GM21381 (cell line): ENCODE data around the gene NOP9.
"Not testable (repeated sequence)": the region's sequence is repeated elsewhere in the genome, so short reads cannot be mapped to it uniquely, and the experiment has no call there.

Experiments used
- ATAC-seq: cut with Tn5 transposase; IDR thresholded peaks from one replicate; pipeline ENCODE4 v1.9.1; 2021; ENCODE audit warnings: mild to moderate bottlenecking, moderate library complexity; ENCODE audit not compliant: unreplicated experiment

Gene NOP9

GRCh38 chr14:24342889-24343288 is 43.2 kb downstream of the NOP9 start:
- ATAC-seq, result no peak

GRCh38 chr14:24343795-24344660 is 44.4 kb downstream of the NOP9 start:
- no peak for ATAC-seq

GRCh38 chr14:24347134-24347533 is 47.5 kb downstream of the NOP9 start:
- ATAC-seq, result no peak

- no peak for ATAC-seq
Measured at GRCh38 chr14:24348186-24348585, 48.5 kb downstream of the NOP9 start.

- no peak for ATAC-seq
Measured at GRCh38 chr14:24349742-24350141, 50.1 kb downstream of the NOP9 start.

GRCh38 chr14:24351517-24351916 is 51.9 kb downstream of the NOP9 start:
- no peak for ATAC-seq

GRCh38 chr14:24353559-24354481 is 54.2 kb downstream of the NOP9 start:
- ATAC-seq, result no peak

- ATAC-seq, result not testable (repeated sequence)
Measured at GRCh38 chr14:24354482-24354825, 54.8 kb downstream of the NOP9 start.

- no peak for ATAC-seq
Measured at GRCh38 chr14:24355009-24355408, 55.4 kb downstream of the NOP9 start.

GRCh38 chr14:24356208-24356607 is 56.6 kb downstream of the NOP9 start:
- ATAC-seq, result no peak
